Measurements from ENCODE around the gene PACS2.

PACS2 gene

GRCh38 chr14:105423488-105424195 is 109.1 kb downstream of the PACS2 start:
- in situ Hi-C loops (cut with HindIII; ENCODE audit: low pct_ligation_motif_present, low sequenced_read_pairs): no loop called here
- H3K27me3 ChIP-seq (replicated peaks): no peaks in the 10 kb centered on the region
- H3K36me3 ChIP-seq (replicated peaks): peaks cover 2% of the 10 kb centered on the region
- H3K4me3 ChIP-seq (ENCODE audit: low read depth, low read length): no peak overlapping the region
- H3K27ac ChIP-seq: no peak overlapping the region
- no peak for DNase-seq
- no peak for TF ChIP-seq CTCF (IDR thresholded peaks at IDR 0.05; ENCODE audit: low read depth, low read length, missing control alignments)

- Histone ChIP-seq H3K4me3 (ENCODE audit: low read depth, low read length) (no peak overlapping the region), H3K27ac (no peak overlapping the region), H3K27me3 (replicated peaks) (no peaks in the 10 kb centered on the region), H3K36me3 (replicated peaks) (peaks cover 2% of the 10 kb centered on the region)
- no peak for TF ChIP-seq CTCF (IDR thresholded peaks at IDR 0.05; ENCODE audit: low read depth, low read length, missing control alignments)
- in situ Hi-C loops (cut with HindIII; ENCODE audit: low pct_ligation_motif_present, low sequenced_read_pairs): no loop called here
- no peak for DNase-seq
These were observed 110.3 kb downstream of the PACS2 start for GRCh38 chr14:105424861-105425260.

- TF ChIP-seq CTCF (IDR thresholded peaks at IDR 0.05; ENCODE audit: low read depth, low read length, missing control alignments): no peak
- H3K27ac ChIP-seq: no peak overlapping the region
- H3K27me3 ChIP-seq (replicated peaks): no peaks in the 10 kb centered on the region
- DNase-seq: no peak
- H3K36me3 ChIP-seq (replicated peaks): peaks cover 2% of the 10 kb centered on the region
- in situ Hi-C loops (cut with HindIII; ENCODE audit: low pct_ligation_motif_present, low sequenced_read_pairs): no loop called here
- no peak overlapping the region for H3K4me3 ChIP-seq (ENCODE audit: low read depth, low read length)
These were observed 111.3 kb downstream of the PACS2 start for GRCh38 chr14:105425823-105426247.

- Histone ChIP-seq H3K36me3 (replicated peaks) (peaks cover 2% of the 10 kb centered on the region), H3K27me3 (replicated peaks) (no peaks in the 10 kb centered on the region), H3K27ac (no peak overlapping the region), H3K4me3 (ENCODE audit: low read depth, low read length) (no peak overlapping the region)
- DNase-seq: no peak
- TF ChIP-seq CTCF (IDR thresholded peaks at IDR 0.05; ENCODE audit: low read depth, low read length, missing control alignments): no peak
- in situ Hi-C loops (cut with HindIII; ENCODE audit: low pct_ligation_motif_present, low sequenced_read_pairs): no loop called here
These were observed 112.0 kb downstream of the PACS2 start for GRCh38 chr14:105426416-105427130.

DNA sequence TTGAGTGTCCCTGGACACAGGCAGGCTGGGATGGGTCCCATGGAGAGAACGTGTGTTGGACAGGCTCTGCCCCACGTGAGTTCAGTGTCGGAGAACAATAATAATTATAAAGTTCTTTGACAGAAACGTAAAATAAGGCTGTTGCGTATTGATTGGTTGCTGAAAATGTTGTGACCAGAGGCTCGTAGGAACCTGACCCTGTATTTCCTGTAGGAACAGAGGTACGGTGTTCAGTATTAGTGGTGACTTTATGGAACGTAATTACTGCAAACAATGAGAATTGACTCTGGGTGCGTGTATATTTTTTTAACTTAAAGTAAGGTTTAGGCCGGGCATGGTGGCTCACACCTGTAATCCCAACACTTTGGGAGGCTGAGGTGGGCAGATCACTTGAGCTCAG is 112.9 kb downstream of the PACS2 start:
- Histone ChIP-seq H3K27me3 (replicated peaks) (no peaks in the 10 kb centered on the region), H3K36me3 (replicated peaks) (peaks cover 2% of the 10 kb centered on the region), H3K4me3 (ENCODE audit: low read depth, low read length) (no peak overlapping the region), H3K27ac (no peak overlapping the region)
- in situ Hi-C loops (cut with HindIII; ENCODE audit: low pct_ligation_motif_present, low sequenced_read_pairs): no loop called here
- TF ChIP-seq CTCF (IDR thresholded peaks at IDR 0.05; ENCODE audit: low read depth, low read length, missing control alignments): no peak
- DNase-seq: no peak

All from brain microvascular endothelial cell (primary cell).